COLO829 (cell line): ENCODE results near the gene CACNA1D.

Experiments
- DNase-seq: peaks from one replicate; pipeline ENCODE4 v3.0.0; 2012; ENCODE audit warnings: low spot score

The CACNA1D gene

DNA sequence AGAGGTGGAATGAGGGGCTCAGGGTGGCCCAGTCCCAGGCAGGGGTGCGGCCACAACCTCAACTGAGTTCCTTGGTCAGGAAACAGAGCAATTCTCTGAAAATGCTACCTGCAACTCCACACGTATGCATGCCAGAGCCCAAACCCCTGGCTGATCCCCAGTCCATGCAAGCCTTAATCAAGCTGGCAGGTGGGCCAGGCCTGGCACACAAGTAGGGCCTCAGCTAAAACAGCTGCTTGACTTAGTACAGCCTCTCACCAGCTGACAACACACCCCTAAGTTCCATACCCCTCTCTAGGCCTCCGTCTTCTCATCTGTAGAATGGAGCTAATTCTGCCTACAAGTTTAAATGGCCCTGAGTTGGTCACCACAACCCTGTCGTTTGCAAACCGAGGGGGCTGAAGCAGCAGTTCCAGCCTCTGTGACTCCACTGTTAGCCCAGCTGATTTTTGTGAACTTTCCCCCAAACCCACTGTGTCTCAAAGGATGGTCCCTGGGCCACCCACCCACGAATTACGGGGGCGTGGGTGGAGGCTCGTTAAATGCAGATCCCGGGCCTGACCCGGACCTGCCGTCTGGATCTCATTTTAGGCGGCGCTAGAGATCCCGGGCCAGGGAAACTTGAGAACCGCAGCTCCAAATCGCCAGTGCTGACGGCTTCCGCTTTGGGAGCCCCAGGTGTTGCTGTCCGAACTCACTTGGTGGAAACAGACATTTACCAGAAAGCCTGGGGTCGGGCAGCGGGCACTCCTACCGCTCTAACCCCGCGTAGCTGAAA, 350.9 kb downstream of the CACNA1D start:
- no peak for DNase-seq

- no peak for DNase-seq
Observed at GRCh38 chr3:53845881-53846133, 351.4 kb downstream of the CACNA1D start.

- no peak for DNase-seq
Observed at GRCh38 chr3:53846134-53846850, 351.9 kb downstream of the CACNA1D start, which contains the start of the genes CHDH and IL17RB. TSS of gene CHDH (minus strand) at chr3:53846419. CDS start at chr3:53824008, 22,411 bp downstream. TSS of gene IL17RB (plus strand) at chr3:53846568. CDS start at chr3:53846589, 21 bp downstream.

- DNase-seq = no peak
Observed at GRCh38 chr3:53846851-53847155, 352.4 kb downstream of the CACNA1D start.

- DNase-seq = no peak
Observed at GRCh38 chr3:53849916-53850315, 355.5 kb downstream of the CACNA1D start.

DNA sequence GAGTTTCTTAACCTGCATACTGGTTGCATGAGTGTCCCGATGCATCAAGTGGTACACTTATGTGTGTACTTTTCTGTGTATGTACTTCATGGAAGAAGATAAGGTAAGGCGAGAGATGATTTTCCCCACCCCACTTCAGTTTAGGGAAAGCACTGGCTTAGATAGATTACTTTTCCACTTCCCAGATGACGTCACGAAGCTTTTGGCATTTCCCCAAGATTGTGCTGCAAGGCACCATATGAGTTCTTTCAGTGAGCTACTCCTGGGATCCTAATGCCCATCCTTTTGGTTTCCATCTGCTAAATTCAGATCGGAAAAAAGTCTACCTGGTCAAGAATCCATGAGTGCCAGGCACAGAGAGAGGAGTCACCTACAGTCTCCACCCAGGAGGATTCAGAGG, 356.5 kb downstream of the CACNA1D start:
- DNase-seq = no peak

- DNase-seq = no peak
Observed at GRCh38 chr3:53856964-53857363, 362.6 kb downstream of the CACNA1D start.

DNA sequence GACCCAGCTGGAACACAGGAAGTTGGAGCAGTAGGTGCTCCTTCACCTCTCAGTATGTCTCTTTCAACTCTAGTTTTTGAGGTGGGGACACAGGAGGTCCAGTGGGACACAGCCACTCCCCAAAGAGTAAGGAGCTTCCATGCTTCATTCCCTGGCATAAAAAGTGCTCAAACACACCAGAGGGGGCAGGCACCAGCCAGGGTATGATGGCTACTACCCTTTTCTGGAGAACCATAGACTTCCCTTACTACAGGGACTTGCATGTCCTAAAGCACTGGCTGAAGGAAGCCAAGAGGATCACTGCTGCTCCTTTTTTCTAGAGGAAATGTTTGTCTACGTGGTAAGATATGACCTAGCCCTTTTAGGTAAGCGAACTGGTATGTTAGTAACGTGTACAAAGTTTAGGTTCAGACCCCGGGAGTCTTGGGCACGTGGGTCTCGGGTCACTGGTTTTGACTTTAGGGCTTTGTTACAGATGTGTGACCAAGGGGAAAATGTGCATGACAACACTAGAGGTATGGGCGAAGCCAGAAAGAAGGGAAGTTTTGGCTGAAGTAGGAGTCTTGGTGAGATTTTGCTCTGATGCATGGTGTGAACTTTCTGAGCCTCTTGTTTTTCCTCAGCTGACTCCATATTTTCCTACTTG, 363.8 kb downstream of the CACNA1D start:
- DNase-seq = no peak

DNA sequence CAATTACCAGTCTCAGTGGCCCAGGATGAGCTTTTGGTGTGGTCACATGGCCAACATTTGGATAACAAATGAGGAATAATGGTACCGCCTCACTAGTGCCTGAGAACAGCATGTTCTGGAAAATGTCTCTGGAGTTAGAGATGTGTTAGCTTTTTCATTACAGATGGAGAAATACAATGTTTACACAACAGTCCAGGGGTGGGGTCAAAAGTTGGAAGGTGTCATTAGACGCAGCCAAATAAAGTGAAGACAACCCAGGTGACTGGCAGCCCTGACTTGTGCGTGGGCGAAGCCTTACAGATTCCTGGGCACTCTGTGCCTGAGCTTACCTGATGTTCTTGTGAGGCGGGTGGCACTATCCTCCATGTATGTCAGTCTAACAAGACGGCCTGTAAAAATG, 364.8 kb downstream of the CACNA1D start:
- DNase-seq = no peak

DNA sequence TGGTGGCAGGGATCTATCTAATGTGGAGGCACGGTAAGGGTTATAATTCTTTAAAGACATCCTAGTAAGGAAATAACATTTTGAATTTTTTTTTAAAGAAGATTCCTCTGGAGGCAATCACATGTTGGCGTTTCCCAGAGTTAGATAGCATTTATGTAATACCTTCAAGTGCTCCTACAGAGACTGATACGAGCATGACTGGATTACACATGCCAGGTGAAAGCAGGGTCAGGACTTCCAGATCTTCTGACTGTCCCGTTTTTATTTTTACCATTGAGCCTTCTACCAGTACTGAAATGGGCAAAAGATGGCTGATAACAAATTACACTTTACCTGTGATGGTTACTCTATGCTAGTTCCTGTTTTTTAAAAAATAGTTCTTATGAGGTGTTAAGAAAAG, 365.8 kb downstream of the CACNA1D start:
- no peak for DNase-seq

- no peak for DNase-seq
Observed at GRCh38 chr3:53862241-53862640, 367.8 kb downstream of the CACNA1D start.

DNA sequence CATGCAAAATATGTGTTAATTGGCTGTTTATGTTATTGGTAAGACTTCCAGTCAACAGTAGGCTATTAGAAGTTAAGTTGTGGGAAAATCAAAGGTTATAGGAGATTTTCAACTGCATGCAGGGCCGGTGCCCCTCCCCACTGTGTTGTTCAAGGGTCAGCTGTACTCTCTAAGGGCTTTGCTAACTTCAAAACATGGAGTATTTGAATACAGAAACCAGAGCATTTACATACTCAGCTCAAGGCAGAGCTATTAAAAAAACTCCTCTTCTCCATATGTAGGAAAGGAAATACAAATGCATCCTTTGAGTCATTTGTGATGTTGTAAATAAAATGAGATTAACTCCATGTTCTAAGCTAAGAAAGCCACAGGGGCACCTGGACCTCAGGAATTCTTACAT, 368.7 kb downstream of the CACNA1D start:
- DNase-seq = no peak
